SK-N-SH (cell line): ENCODE results near the gene NAALAD2.
"Not testable (repeated sequence)": the region's sequence is repeated elsewhere in the genome, so short reads cannot be mapped to it uniquely, and the experiment has no call there.

Source experiments
- CHD2 ChIP-seq: fragments of 150-350 bp; IDR thresholded peaks from 2 replicates; pipeline ENCODE4 v1.6.1; 2018; ENCODE audit warnings: low read length; ENCODE audit not compliant: partially characterized antibody
- CTCF ChIP-seq: fragments of 200-600 bp; sonication (generic); IDR thresholded peaks from 2 replicates; pipeline ENCODE4 v1.6.1; 2017; ENCODE audit warnings: antibody characterized with exemption, mild to moderate bottlenecking, moderate library complexity
- EP300 ChIP-seq, 2 experiments: IDR thresholded peaks; 2 replicates each; pipeline versions ENCODE4 v1.4.0 to v1.6.1; 2012; ENCODE audit warnings: borderline replicate concordance in 1 of 2, low read depth in 1 of 2, low read length in 1 of 2
- JUND ChIP-seq: IDR thresholded peaks from 2 replicates; pipeline ENCODE4 v1.4.0; 2012
- MAX ChIP-seq: IDR thresholded peaks from 2 replicates; pipeline ENCODE4 v1.4.0; 2012; ENCODE audit warnings: low read depth
- NRF1 ChIP-seq: IDR thresholded peaks from 2 replicates; pipeline ENCODE4 v1.6.1; 2012; ENCODE audit warnings: low read depth, mild to moderate bottlenecking, low read length
- POLR2AphosphoS5 ChIP-seq: IDR thresholded peaks from 2 replicates; pipeline ENCODE4 v1.6.1; 2012; ENCODE audit warnings: low read depth, low read length
- RFX5 ChIP-seq: IDR thresholded peaks from 2 replicates; pipeline ENCODE4 v1.6.1; 2012; ENCODE audit warnings: mild to moderate bottlenecking, improper control_type of control experiment, low read length
- TEAD4 ChIP-seq: IDR thresholded peaks from 2 replicates; pipeline ENCODE4 v1.4.0; 2012; ENCODE audit warnings: mild to moderate bottlenecking, borderline replicate concordance; ENCODE audit not compliant: insufficient read depth
- USF2 ChIP-seq: fragments of 150-350 bp; IDR thresholded peaks from 2 replicates; pipeline ENCODE4 v1.6.1; 2017; ENCODE audit warnings: antibody characterized with exemption, low read length, low read depth, borderline replicate concordance

GRCh38 chr11:90239967-90240636 is 105.6 kb downstream of the NAALAD2 start:
- not testable (repeated sequence) for TF ChIP-seq CTCF; POLR2AphosphoS5; CHD2; USF2; EP300 (IDR thresholded peaks at IDR 0.05; ENCODE audit: borderline replicate concordance in 1 of 2, low read depth in 1 of 2, low read length in 1 of 2); MAX; TEAD4; RFX5; JUND; NRF1
